Cardiac fibroblast (primary cell): Measurements from ENCODE around the gene DOCK8.

ENCODE experiments used
- DNase-seq, 2 donors: peaks; one replicate each; pipeline versions ENCODE4 v3.0.0 to v3.0.0-alpha.2; 2010; ENCODE audit warnings: low read depth in 2 of 2
- H3K4me3 ChIP-seq, 2 donors: replicated peaks in 1 of 2; 1 replicate in 1 of 2; 2 replicates in 1 of 2; pipeline ENCODE4 v1.5.1; 2011; ENCODE audit warnings: low read depth in 2 of 2, low read length in 2 of 2, mild to moderate bottlenecking in 2 of 2, moderate library complexity in 1 of 2
- TF ChIP-seq, protein P1 (sequence below): IDR thresholded peaks from one replicate; pipeline ENCODE4 v1.5.1; 2011; ENCODE audit warnings: low read depth, mild to moderate bottlenecking, low read length, inconsistent platforms

The DOCK8 gene

DNA sequence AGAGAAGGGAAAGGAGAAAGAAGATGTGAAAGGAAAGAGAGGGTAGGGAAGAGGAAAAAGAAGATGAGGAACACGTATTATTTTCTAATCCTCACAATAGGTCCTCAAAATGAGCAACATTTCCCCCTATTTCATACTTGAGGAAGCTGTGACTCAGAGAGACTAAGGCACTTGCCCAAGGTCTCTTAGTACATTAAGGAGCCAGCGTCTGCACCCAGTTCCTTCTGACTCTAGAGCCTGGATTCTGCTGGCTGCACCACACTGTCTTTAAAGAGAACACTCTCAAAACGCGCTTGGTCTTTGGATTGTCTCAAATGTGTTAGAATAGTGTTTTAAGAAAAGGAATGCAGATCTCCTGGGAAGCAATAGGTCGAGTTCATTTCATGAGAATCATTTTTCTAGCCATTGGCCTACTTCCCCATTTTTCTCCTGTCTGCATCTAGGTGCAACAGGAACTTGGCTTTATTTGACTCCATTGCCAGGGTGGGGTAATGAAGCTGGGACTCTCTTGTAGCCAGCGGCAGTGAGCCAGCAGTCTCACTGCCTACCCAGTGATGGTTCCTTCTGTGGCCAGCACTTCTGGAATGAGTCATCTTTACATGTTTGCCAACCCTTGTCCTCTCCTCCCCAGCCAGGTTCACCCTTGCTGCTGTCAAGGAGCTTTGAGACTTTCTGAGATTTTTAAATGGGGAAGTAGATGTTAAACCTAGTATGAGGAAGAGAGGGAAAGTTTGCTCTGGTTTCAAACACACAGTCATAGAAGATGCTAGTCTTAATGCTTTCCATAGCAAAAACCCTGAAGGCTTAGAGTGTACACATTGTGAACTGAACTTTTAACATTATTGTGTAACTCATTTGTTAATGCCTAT, 82.7 kb downstream of the DOCK8 start:
- H3K4me3 ChIP-seq: no peak overlapping the region
- TF ChIP-seq, protein P1, sequence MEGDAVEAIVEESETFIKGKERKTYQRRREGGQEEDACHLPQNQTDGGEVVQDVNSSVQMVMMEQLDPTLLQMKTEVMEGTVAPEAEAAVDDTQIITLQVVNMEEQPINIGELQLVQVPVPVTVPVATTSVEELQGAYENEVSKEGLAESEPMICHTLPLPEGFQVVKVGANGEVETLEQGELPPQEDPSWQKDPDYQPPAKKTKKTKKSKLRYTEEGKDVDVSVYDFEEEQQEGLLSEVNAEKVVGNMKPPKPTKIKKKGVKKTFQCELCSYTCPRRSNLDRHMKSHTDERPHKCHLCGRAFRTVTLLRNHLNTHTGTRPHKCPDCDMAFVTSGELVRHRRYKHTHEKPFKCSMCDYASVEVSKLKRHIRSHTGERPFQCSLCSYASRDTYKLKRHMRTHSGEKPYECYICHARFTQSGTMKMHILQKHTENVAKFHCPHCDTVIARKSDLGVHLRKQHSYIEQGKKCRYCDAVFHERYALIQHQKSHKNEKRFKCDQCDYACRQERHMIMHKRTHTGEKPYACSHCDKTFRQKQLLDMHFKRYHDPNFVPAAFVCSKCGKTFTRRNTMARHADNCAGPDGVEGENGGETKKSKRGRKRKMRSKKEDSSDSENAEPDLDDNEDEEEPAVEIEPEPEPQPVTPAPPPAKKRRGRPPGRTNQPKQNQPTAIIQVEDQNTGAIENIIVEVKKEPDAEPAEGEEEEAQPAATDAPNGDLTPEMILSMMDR: no peak
- DNase-seq: peak in 1 of 2 donors; percentile 1

DNA sequence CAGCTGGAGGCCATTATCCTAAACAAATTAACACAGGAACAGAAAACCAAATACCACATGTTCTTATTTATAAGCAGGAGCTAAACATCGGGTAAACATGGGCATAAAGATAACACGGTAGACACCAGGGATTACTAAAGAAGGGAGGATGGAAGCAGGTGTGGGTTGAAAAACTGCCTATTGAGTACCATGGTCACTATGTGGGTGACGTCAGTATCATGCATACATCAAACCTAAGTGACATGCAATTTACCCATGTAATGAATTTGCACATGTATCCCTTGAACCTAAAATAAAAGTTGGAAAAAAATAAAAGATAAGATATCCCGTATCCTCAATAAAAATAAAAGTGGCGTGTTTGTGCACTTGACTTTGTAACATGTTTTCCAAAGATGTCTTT, 88.8 kb downstream of the DOCK8 start:
- H3K4me3 ChIP-seq: no peak overlapping the region
- TF ChIP-seq, protein P1: no peak
- no peak for DNase-seq

DNA sequence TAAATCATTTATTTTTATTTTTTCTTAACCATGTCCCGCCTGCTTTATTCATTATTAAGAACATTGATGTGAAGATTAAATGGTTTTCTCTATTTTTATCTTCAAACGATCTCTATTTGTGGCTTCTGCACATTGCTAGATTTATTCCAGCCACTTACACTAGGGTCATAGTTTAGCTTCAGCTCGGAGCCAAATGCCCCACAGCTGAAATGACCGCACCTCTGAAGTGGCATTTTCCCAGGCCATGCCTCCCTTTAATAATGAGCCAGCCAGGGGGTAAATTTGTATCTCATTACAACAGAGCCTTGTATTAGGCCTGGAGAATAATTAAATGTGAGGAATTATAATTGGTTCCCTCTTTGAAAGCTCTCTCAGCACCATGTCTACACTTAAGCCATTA, 89.4 kb downstream of the DOCK8 start:
- H3K4me3 ChIP-seq: no peak overlapping the region
- DNase-seq: no peak
- TF ChIP-seq, protein P1: no peak

DNA sequence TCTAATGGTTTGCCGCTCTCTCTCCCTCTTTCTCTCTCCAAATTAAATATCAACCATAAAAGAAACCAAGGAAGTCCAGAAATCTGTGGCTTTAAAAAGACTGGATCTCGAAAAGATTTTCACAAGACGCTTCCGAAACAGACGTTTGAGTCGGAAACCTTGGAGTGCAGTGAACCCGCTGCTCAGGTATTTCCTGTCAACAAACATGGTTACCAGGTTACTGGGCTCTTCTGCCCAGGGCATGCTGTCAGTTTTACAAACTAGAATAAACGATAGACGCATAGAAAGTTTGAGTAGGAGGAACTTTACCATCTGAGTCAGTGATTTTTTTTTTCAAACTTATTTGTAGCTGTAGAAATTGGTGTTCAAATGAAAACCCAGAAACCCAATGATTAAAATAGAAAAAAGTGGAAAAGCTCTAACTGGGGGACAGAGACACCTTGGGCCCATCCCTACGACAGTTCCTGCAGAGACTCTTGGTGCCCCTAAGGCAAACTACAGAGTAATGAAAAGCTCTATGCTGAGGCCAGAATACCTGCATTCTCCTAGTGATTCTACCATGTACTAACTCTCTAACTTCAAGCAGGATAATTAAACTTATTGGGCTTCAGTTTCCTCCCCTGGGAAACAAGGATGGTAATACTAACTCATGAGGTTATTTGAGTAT, 90.0 kb downstream of the DOCK8 start:
- TF ChIP-seq, protein P1: no peak
- no peak overlapping the region for H3K4me3 ChIP-seq
- no peak for DNase-seq

DNA sequence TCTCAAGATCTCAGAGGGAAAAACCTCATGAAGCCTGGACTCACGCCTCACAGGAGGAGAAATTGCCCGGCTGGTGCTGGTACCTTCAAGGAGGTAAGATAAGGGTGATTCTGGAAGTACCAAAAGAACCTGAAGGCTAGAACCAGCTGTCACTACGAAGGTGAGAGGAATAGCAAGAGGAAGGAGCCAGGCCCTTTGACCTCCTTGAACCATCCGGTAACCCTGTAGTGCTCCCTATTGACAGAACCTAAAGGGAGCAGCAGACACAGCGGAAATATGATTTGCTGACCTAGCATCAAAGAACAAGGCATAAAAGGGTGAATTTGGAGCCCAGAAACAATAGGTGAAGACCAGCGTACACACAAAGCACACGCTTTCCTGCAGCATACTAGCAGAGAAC, 92.2 kb downstream of the DOCK8 start:
- DNase-seq: no peak
- no peak overlapping the region for H3K4me3 ChIP-seq
- TF ChIP-seq, protein P1: no peak

DNA sequence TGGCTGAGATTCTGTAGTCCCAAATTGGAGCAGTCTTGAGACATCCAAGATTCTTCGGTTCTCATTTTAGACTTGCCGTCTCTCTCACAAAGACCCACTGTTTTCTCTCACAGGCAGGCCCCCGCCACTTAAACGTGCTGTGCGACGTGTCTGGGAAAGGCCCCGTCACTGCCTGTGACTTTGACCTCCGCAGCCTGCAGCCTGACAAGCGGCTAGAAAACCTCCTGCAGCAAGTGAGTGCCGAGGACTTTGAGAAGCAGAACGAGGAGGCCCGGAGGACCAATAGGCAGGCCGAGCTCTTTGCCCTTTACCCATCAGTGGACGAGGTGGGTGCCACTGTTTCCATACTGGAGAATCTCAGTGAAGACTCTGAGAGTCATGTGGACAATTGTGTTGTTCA, 97.2 kb downstream of the DOCK8 start:
- DNase-seq: no peak
- TF ChIP-seq, protein P1: no peak
- H3K4me3 ChIP-seq: no peak overlapping the region
